ENCODE data around the gene PCDHGA1.
A peak's percentile ranks its signal among the peaks of the same experiment; 100 is the strongest.

Gene PCDHGA1

DNA sequence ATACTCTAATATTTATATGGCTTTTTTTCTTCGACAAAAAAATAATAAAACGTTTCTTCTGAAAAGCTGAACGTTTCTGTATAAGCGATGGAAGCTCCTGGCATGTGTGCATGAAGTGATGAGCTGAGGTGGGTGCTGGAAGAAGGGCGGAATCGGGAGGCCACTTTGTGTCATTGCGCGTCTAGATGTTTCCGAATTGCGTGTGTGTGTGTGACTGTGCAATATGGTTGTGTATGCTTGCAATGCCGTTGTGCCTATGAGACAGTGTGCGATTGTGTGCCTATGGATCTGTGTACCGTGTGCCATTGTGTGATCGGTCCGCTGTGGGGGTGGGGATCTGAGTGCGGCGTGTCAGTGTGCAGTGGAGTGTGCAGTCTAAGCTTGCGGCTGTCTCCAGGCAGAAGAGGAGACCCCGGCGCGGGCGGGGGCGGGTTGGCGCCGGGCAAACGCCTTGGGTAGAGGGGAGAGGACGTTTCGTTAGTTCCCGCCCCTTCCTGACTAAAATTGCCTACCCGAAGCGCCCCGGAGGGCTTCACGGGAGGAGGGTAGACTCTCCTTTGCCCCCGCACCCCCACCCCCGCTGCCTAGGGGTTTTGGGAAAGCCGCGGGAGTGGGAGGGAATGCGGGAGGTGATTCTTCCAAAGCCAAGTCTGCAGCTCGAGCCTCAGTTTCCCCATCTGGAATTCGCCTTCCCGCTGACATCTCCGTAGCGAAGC is 182.8 kb downstream of the PCDHGA1 start:
- H3K4me3 ChIP-seq (ENCODE audit: low read depth, low read length), result peak overlapping the region; percentile 49

DNA sequence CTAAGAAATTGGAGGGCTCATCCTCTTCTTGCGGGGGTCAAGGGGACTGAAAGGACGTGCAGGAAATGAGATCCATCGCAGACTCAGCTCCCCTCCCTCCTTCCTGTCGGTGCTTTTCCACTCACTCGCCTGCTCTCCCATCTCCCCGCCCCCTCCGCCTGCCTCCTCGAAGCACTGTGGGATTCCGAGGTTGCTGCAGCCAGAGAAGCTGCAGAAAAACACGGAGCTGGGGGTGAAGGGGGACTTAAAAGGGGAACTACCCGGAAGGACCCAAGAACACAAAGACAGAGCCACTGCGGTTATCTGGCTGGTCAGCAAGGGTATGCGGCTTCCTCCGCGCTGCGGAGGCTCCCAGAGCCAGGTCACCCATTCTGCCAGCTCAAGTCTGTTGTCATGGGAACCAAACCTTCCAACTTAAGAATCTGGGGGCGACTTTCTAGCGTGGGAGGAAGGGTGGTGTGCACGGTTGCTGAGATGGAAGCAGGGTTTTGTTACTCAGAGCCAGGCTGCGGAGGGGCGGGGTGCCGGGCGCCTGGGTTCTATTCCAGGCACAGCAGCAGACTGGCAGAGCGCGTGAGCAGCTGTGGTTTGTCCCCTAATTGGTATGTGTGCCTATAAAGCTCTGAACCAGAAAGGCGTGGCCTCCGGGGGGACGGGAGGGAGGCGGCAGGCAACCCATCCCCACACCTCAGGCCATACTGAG is 183.5 kb downstream of the PCDHGA1 start:
- TF ChIP-seq, protein P1, sequence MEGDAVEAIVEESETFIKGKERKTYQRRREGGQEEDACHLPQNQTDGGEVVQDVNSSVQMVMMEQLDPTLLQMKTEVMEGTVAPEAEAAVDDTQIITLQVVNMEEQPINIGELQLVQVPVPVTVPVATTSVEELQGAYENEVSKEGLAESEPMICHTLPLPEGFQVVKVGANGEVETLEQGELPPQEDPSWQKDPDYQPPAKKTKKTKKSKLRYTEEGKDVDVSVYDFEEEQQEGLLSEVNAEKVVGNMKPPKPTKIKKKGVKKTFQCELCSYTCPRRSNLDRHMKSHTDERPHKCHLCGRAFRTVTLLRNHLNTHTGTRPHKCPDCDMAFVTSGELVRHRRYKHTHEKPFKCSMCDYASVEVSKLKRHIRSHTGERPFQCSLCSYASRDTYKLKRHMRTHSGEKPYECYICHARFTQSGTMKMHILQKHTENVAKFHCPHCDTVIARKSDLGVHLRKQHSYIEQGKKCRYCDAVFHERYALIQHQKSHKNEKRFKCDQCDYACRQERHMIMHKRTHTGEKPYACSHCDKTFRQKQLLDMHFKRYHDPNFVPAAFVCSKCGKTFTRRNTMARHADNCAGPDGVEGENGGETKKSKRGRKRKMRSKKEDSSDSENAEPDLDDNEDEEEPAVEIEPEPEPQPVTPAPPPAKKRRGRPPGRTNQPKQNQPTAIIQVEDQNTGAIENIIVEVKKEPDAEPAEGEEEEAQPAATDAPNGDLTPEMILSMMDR (IDR thresholded peaks at IDR 0.05; ENCODE audit: low read depth, low read length), result no peak
- H3K4me3 ChIP-seq (ENCODE audit: low read depth, low read length), result peak overlapping the region; percentile 49

More for the DNA sequence above, 182.8 kb downstream of the PCDHGA1 start:
- TF ChIP-seq, protein P1 (IDR thresholded peaks at IDR 0.05; ENCODE audit: low read depth, low read length), result no peak

DNA sequence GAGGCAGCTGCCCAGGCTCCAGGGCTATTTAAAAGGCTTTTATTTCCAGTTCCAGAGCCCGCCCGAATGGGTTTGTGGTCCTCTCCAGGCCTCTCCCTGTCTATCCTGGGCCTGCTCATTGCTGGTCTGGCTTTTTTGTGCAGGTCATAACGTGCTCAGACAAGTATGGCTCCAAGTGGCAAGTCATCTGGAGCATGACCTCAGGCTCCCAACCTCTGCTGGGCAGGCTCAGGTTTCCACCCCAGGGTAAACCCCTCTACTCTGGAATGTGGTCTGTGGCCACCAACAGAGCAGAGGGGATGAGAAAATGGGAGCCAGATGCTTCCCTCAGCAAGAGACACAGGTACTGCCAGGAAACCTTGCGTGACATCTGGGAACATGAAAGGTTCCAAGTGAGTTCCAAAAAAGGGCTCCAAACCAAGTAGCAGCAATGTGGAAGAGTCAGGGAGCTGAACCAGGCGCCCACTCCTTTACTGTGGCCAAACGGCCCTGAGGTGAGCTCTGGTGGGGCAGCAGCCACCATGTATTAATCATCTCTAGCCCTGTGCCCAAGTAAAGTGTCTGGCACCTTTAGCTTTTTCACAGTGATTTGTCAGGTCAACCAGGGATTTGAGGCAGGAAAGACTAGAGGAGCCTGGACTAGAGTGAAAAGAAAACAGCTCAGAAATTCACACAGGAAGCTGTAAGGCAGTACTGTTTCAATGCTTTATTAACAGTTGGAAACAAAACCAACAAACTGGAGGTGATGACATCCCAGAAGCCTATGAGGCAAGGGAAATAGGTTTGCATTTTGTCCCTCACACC is 184.2 kb downstream of the PCDHGA1 start:
- TF ChIP-seq, protein P1 (IDR thresholded peaks at IDR 0.05; ENCODE audit: low read depth, low read length), result no peak
- peak overlapping the region; percentile 49; the same call in 1 of the 2 replicates for H3K4me3 ChIP-seq (ENCODE audit: low read depth, low read length)

DNA sequence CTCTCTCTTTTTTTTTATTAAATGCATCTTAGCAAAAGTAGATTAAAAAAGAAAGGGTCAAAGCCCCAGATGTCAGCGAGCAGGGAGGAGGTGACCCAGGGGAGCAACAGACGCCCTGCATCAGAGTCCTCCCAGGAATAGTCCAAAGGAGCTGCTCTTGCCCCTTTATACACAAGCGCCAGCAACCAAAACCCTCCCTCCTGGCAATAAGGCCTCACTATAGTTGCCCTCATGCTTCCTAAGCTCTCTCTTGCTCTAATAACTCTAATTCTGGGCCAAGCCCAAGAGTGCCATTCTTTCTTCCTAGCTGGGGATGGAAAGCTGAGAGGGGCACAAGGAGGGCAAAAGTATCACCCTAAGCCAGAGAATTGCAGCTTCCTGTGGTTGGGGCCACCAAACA is 184.8 kb downstream of the PCDHGA1 start:
- TF ChIP-seq, protein P1 (IDR thresholded peaks at IDR 0.05; ENCODE audit: low read depth, low read length), result no peak
- no peak overlapping the region for H3K4me3 ChIP-seq (ENCODE audit: low read depth, low read length)

DNA sequence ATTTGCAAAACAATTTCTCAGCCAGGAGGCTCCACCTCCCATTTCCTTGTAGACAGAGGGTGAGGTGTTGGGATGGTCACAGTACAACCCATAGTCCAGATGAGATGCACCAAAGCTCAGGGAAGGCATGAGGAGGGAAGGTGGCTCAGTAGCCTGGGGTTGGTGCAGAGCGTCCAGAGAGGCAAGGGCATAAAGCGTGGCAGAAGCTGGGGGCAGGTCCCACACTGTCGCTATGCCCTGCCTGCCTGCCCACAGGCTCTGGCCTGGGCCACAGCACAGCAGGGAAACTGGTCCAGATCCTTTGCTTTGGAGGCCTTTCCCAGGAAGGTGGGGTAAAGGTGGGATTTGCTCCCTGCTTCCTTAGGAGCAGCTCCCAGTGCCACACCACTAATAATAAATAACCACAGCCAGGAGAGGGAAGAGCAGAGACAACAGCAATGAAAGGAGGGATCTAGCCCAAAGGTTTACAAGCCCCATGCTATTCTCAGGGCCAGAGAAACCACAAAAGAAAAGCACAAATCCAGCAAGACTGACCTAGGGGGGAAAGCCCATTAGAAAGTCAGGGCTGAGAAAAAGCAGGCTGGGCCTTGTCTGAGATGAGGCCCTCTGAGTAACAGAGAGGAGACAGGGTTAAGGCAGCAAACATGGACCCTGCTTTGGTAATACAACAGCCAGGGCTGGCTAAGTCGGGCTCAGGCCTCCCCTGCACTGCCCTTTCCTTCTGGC is 185.8 kb downstream of the PCDHGA1 start:
- no peak overlapping the region for H3K4me3 ChIP-seq (ENCODE audit: low read depth, low read length)
- TF ChIP-seq, protein P1 (IDR thresholded peaks at IDR 0.05; ENCODE audit: low read depth, low read length), result no peak

DNA sequence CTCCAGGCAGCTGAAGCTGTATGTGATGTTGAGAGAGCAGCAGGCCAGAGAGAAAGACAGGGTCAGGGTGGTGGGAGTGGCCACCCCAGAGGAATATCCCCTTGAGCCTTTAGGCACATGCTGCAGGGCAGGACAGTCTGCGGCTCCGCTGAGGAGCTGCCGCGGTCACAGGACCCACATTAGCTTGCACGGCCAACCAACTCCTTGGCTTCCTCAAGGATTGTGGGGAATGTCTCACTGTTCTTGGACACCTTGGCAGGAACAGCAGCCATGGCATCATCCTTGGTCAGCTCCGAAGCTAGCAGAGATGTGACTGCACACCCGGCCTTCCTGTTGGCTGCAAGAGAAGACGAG is 186.3 kb downstream of the PCDHGA1 start:
- TF ChIP-seq, protein P1 (IDR thresholded peaks at IDR 0.05; ENCODE audit: low read depth, low read length), result no peak
- no peak overlapping the region for H3K4me3 ChIP-seq (ENCODE audit: low read depth, low read length)

Data from WI38 (cell line).